DND-41 (cell line): ENCODE data around the gene ATP11B.

Source experiments
- ATAC-seq: fragments of 200-7000 bp; cut with Tn5 transposase; 3 replicates; pipeline ENCODE4 v1.9.1; 2021; ENCODE audit warnings: low read depth; ENCODE audit not compliant: insufficient read depth
- DNase-seq: peaks from one replicate; pipeline ENCODE4 v3.0.0-alpha.2; 2020
- H2AFZ ChIP-seq: 2 replicates; pipeline ENCODE4 v1.6.0; 2012; ENCODE audit warnings: low read depth, low read length
- H3K27ac ChIP-seq: 2 replicates; pipeline ENCODE4 v1.5.1; 2012; ENCODE audit warnings: low read length, inconsistent platforms
- H3K27me3 ChIP-seq: fragments of 200-600 bp; sonication (generic); 2 replicates; pipeline ENCODE4 v1.6.0; 2012; ENCODE audit warnings: low read length, mild to moderate bottlenecking, inconsistent platforms; ENCODE audit not compliant: insufficient read depth, poor library complexity
- H3K36me3 ChIP-seq: 2 replicates; pipeline ENCODE4 v1.5.1; 2012; ENCODE audit warnings: low read length, inconsistent platforms; ENCODE audit not compliant: insufficient read depth
- H3K4me1 ChIP-seq: 2 replicates; pipeline ENCODE4 v1.5.1; 2012; ENCODE audit warnings: mild to moderate bottlenecking, low read length; ENCODE audit not compliant: insufficient read depth
- H3K4me2 ChIP-seq: 2 replicates; pipeline ENCODE4 v1.6.0; 2012; ENCODE audit warnings: mild to moderate bottlenecking, moderate library complexity, low read length, inconsistent platforms; ENCODE audit not compliant: insufficient read depth
- H3K4me3 ChIP-seq, 2 experiments: fragments of 200-600 bp in 1 of 2; shearing (Covaris generic) in 1 of 2; 2 replicates each; pipeline ENCODE4 v1.5.1; 2012 to 2016; ENCODE audit warnings: inconsistent platforms in 2 of 2, low read length in 2 of 2, mild to moderate bottlenecking in 2 of 2, low read depth in 1 of 2, moderate library complexity in 1 of 2
- H3K79me2 ChIP-seq: 2 replicates; pipeline ENCODE4 v1.6.0; 2012; ENCODE audit warnings: low read length, inconsistent platforms; ENCODE audit not compliant: insufficient read depth
- H3K9ac ChIP-seq: 2 replicates; pipeline ENCODE4 v1.6.0; 2012; ENCODE audit warnings: low read depth, mild to moderate bottlenecking, inconsistent platforms, low read length, moderate library complexity
- H3K9me3 ChIP-seq: 2 replicates; pipeline ENCODE4 v1.5.1; 2012; ENCODE audit warnings: low read length, moderate library complexity, mild to moderate bottlenecking, inconsistent platforms; ENCODE audit not compliant: insufficient read depth, severe bottlenecking
- H4K20me1 ChIP-seq: 2 replicates; pipeline ENCODE4 v1.6.0; 2012; ENCODE audit warnings: low read length; ENCODE audit not compliant: insufficient read depth
- CTCF ChIP-seq: IDR thresholded peaks from 2 replicates; pipeline ENCODE4 v1.5.1; 2012; ENCODE audit warnings: borderline replicate concordance, low read length, moderate library complexity, mild to moderate bottlenecking; ENCODE audit not compliant: poor library complexity, severe bottlenecking; ENCODE audit errors: extremely low read depth
- EZH2 ChIP-seq: IDR thresholded peaks from 3 replicates; pipeline ENCODE4 v1.6.1; 2012; ENCODE audit warnings: borderline replicate concordance, low read depth, mild to moderate bottlenecking, moderate library complexity, low read length, inconsistent platforms; ENCODE audit not compliant: severe bottlenecking

The ATP11B gene

GRCh38 chr3:182970811-182971418 lies 177.6 kb downstream of the ATP11B start:
- Histone ChIP-seq H4K20me1 (peaks cover 62% of the 10 kb centered on the region), H3K27me3 (no peaks in the 10 kb centered on the region), H3K9ac (no peak overlapping the region), H3K4me1 (peaks cover 37% of the 10 kb centered on the region), H2AFZ (no peak overlapping the region), H3K79me2 (peaks cover 99% of the 10 kb centered on the region), H3K4me3 (no peak overlapping the region), H3K4me2 (no peak overlapping the region), H3K9me3 (no peaks in the 10 kb centered on the region), H3K36me3 (peaks cover 2% of the 10 kb centered on the region), H3K27ac (no peak overlapping the region)
- TF ChIP-seq CTCF (no peak), EZH2 (no peak)
- no peak for DNase-seq
- ATAC-seq: no peak
